ENCODE results near the gene PLCH2. TPM values are rescaled to one million over a fixed set of nuclear protein-coding genes. Genes with fewer than 3 reads are reported as not detected.

The PLCH2 gene
- total and polyA plus RNA-seq, 9 of the 15 experiments (the other 6 are each of a cell fraction or from before 2014, with no cell fraction given), result 0.16 TPM; not detected in 8

DNA sequence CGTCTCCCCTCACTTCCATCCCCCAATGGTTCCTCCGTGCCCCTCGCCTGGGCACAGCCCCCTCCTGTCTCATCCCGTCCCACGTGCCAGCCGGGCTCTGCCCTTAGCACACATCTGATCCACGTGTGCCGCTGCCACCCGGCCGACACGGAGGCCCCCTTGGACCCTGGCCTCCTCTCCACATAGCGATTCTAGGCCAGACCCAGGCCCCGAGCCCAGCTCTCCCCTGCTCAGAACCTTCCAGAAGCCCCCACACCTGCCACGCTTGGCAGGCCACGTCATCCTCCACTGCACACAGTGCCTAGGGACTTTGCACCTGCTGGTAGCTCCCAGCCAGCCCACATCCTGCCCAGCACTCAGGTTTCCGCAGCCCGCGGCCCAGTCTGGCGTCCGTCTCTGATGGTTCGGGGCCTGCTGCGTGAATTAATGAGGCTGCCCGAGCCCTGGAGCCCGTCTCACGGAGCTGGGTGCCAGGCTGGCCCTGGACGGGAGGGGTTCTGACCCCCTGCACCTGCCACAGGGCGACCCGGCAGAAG is 20.1 kb downstream of the PLCH2 start (continued):
- TF ChIP-seq, protein P1, sequence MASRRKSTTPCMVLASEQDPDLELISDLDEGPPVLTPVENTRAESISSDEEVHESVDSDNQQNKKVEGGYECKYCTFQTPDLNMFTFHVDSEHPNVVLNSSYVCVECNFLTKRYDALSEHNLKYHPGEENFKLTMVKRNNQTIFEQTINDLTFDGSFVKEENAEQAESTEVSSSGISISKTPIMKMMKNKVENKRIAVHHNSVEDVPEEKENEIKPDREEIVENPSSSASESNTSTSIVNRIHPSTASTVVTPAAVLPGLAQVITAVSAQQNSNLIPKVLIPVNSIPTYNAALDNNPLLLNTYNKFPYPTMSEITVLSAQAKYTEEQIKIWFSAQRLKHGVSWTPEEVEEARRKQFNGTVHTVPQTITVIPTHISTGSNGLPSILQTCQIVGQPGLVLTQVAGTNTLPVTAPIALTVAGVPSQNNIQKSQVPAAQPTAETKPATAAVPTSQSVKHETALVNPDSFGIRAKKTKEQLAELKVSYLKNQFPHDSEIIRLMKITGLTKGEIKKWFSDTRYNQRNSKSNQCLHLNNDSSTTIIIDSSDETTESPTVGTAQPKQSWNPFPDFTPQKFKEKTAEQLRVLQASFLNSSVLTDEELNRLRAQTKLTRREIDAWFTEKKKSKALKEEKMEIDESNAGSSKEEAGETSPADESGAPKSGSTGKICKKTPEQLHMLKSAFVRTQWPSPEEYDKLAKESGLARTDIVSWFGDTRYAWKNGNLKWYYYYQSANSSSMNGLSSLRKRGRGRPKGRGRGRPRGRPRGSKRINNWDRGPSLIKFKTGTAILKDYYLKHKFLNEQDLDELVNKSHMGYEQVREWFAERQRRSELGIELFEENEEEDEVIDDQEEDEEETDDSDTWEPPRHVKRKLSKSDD (conservative IDR thresholded peaks at IDR 0.05; ENCODE audit: low read length), result no peak
- TF ChIP-seq ZNF778 (CRISPR knock-in tag; IDR thresholded peaks at IDR 0.05), result no peak

DNA sequence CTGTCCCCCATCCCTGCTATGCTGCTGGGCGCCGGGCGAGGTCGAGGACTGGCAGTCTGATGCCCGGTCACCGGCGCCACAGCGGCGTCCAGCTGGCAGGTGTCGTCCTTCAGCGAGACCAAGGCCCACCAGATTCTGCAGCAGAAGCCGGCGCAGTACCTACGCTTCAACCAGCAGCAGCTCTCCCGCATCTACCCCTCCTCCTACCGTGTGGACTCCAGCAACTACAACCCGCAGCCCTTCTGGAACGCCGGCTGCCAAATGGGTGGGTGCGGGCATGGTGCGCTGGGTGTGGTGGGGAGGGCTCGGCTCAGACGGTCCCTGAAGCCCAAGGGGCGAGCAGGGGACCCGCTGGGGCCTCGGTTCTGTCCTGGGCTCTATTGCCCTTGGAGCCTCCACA is 20.7 kb downstream of the PLCH2 start:
- 3% methylated on average over 21 of the region's 26 CpGs for WGBS (ENCODE audit: insufficient coverage, low coverage, missing lambda C conversion rate)
- in situ Hi-C loops (cut with MboI), result no loop called here
- Histone ChIP-seq H3K36me3 (ENCODE audit: control insufficient read depth, insufficient read depth, low read length) (no peaks in the 10 kb centered on the region), H2AFZ (ENCODE audit: low read depth, low read length) (no peak overlapping the region), H3K9ac (ENCODE audit: insufficient read depth in 1 of 2, low read depth in 2 of 2, low read length in 2 of 2) (0 out of 4 replicates have a peak overlapping the region, but pooled peaks of 1 of the 2 experiments have one; percentile 17), H3K27ac (ENCODE audit: extremely low read depth, low read depth, low read length) (no peak overlapping the region), H3K4me1 (replicated peaks in 1 of 2; ENCODE audit: control insufficient read depth in 2 of 2, insufficient read depth in 2 of 2, low read length in 2 of 2) (peaks cover 0 to 79% of the 10 kb centered on the region in 2 experiments; a peak in 2 of 5 replicates), H4K20me1 (replicated peaks; ENCODE audit: control insufficient read depth, insufficient read depth, low read length) (peaks cover 28% of the 10 kb centered on the region), H3K27me3 (ENCODE audit: control insufficient read depth in 2 of 2, insufficient read depth in 2 of 2, low read length in 2 of 2) (peaks cover 36 to 69% of the 10 kb centered on the region in 2 experiments; a peak in 4 of 5 replicates), H3K4me3 (no peak overlapping the region), H3K4me2 (ENCODE audit: insufficient read depth, low read length) (no peak overlapping the region), H3K9me1 (ENCODE audit: control insufficient read depth, insufficient read depth, low read length) (no peaks in the 10 kb centered on the region), H3K79me2 (ENCODE audit: control insufficient read depth, insufficient read depth, low read length) (no peaks in the 10 kb centered on the region), H3K9me3 (replicated peaks; ENCODE audit: control insufficient read depth, insufficient read depth, low read depth, low read length) (no peaks in the 10 kb centered on the region)
- intact Hi-C loops (cut with micrococcal nuclease), result no loop called here
- TF ChIP-seq RBM39 (optimal IDR thresholded peaks at IDR 0.05; ENCODE audit: low read depth, low read length) (no peak), RFX5 (IDR thresholded peaks at IDR 0.05; ENCODE audit: low read depth, low read length) (no peak), ZC3H11A (IDR thresholded peaks at IDR 0.05; ENCODE audit: low read depth, low read length) (no peak)
- TF ChIP-seq, protein P2, sequence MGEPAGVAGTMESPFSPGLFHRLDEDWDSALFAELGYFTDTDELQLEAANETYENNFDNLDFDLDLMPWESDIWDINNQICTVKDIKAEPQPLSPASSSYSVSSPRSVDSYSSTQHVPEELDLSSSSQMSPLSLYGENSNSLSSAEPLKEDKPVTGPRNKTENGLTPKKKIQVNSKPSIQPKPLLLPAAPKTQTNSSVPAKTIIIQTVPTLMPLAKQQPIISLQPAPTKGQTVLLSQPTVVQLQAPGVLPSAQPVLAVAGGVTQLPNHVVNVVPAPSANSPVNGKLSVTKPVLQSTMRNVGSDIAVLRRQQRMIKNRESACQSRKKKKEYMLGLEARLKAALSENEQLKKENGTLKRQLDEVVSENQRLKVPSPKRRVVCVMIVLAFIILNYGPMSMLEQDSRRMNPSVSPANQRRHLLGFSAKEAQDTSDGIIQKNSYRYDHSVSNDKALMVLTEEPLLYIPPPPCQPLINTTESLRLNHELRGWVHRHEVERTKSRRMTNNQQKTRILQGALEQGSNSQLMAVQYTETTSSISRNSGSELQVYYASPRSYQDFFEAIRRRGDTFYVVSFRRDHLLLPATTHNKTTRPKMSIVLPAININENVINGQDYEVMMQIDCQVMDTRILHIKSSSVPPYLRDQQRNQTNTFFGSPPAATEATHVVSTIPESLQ (CRISPR knock-in tag; IDR thresholded peaks at IDR 0.05), result no peak
- TF ChIP-seq, protein P3, sequence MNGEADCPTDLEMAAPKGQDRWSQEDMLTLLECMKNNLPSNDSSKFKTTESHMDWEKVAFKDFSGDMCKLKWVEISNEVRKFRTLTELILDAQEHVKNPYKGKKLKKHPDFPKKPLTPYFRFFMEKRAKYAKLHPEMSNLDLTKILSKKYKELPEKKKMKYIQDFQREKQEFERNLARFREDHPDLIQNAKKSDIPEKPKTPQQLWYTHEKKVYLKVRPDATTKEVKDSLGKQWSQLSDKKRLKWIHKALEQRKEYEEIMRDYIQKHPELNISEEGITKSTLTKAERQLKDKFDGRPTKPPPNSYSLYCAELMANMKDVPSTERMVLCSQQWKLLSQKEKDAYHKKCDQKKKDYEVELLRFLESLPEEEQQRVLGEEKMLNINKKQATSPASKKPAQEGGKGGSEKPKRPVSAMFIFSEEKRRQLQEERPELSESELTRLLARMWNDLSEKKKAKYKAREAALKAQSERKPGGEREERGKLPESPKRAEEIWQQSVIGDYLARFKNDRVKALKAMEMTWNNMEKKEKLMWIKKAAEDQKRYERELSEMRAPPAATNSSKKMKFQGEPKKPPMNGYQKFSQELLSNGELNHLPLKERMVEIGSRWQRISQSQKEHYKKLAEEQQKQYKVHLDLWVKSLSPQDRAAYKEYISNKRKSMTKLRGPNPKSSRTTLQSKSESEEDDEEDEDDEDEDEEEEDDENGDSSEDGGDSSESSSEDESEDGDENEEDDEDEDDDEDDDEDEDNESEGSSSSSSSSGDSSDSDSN (IDR thresholded peaks at IDR 0.05; ENCODE audit: borderline replicate concordance in 1 of 2, low read depth in 2 of 2, low read length in 2 of 2), result 0 out of 4 replicates have a peak, but pooled peaks of 1 of the 2 experiments have one; percentile 5
- ChIA-PET CTCF (ENCODE audit: low intra/inter-chr PET ratio) (no interaction called here), POLR2A (interaction anchor here (0.6 to 1.5 kb wide), 3 partner anchors 9 to 139 kb away, joined by 3 to 4 read pairs (median 4); no protein-coding TSS in a partner anchor)
- BruUV-seq (replicated peaks), result no TSS peak
- ATAC-seq, result no peak
- peak; percentile 23 for FAIRE-seq
- DNase-seq (ENCODE audit: extremely low read depth in 1 of 4, low spot score in 3 of 4), result no peak
